Keratinocyte (primary cell): ENCODE results near the gene CNKSR3. TPM values are rescaled to one million over a fixed set of nuclear protein-coding genes. Genes with fewer than 3 reads are reported as not detected.

ENCODE experiments used
- DNase-seq: peaks from one replicate; pipeline ENCODE4 v3.0.0-alpha.2; 2011; ENCODE audit warnings: low read depth, missing footprints, low spot score
- FAIRE-seq: peaks from 2 replicates; lab custom pipeline; 2011; peaks lifted over from hg19 to GRCh38; lab: Jason Lieb, UNC
- H2AFZ ChIP-seq: 2 replicates; pipeline ENCODE4 v1.6.0; 2012; ENCODE audit warnings: low read length, control low read depth, inconsistent platforms; ENCODE audit not compliant: control insufficient read depth
- H3K27ac ChIP-seq: 2 replicates; pipeline ENCODE4 v1.5.1; 2011; ENCODE audit warnings: low read length; ENCODE audit not compliant: control insufficient read depth, insufficient read depth
- H3K27me3 ChIP-seq: 3 replicates; pipeline ENCODE4 v1.6.0; 2011; ENCODE audit warnings: low read length; ENCODE audit not compliant: control insufficient read depth, insufficient read depth; ENCODE audit errors: extremely low read depth
- H3K36me3 ChIP-seq, 2 experiments: 2 replicates in 1 of 2; 3 replicates in 1 of 2; pipeline ENCODE4 v1.5.1; 2011; ENCODE audit warnings: low read length in 2 of 2, mild to moderate bottlenecking in 1 of 2; ENCODE audit not compliant: control insufficient read depth in 2 of 2, insufficient read depth in 2 of 2; ENCODE audit errors: extremely low read depth in 1 of 2
- H3K4me1 ChIP-seq: 3 replicates; pipeline ENCODE4 v1.5.1; 2011; ENCODE audit warnings: low read length; ENCODE audit not compliant: control insufficient read depth, insufficient read depth; ENCODE audit errors: extremely low read depth
- H3K4me2 ChIP-seq: 3 replicates; pipeline ENCODE4 v1.6.0; 2011; ENCODE audit warnings: low read depth, low read length; ENCODE audit not compliant: control insufficient read depth, insufficient read depth; ENCODE audit errors: extremely low read depth
- H3K4me3 ChIP-seq, 3 experiments: fragments of 200-600 bp in 1 of 3; sonication (generic) in 1 of 3; 2 replicates in 2 of 3; 3 replicates in 1 of 3; pipeline ENCODE4 v1.5.1; 2011 to 2016; ENCODE audit warnings: low read length in 3 of 3, mild to moderate bottlenecking in 3 of 3, control low read depth in 2 of 3, inconsistent platforms in 1 of 3, low read depth in 1 of 3, mixed read lengths in 1 of 3, mixed run types in 1 of 3, moderate library complexity in 1 of 3; ENCODE audit not compliant: control insufficient read depth in 2 of 3, insufficient read depth in 2 of 3; ENCODE audit errors: extremely low read depth in 1 of 3
- H3K79me2 ChIP-seq: 2 replicates; pipeline ENCODE4 v1.6.0; 2012; ENCODE audit warnings: low read length; ENCODE audit not compliant: control insufficient read depth, insufficient read depth
- H3K9ac ChIP-seq: 3 replicates; pipeline ENCODE4 v1.6.0; 2011; ENCODE audit warnings: low read length; ENCODE audit not compliant: control insufficient read depth, insufficient read depth; ENCODE audit errors: extremely low read depth
- H3K9me1 ChIP-seq: 3 replicates; pipeline ENCODE4 v1.6.0; 2011; ENCODE audit warnings: low read length; ENCODE audit not compliant: control insufficient read depth, insufficient read depth; ENCODE audit errors: extremely low read depth
- H3K9me3 ChIP-seq: 2 replicates; pipeline ENCODE4 v1.5.1; 2012; ENCODE audit warnings: low read depth, low read length; ENCODE audit not compliant: control insufficient read depth
- H4K20me1 ChIP-seq: 3 replicates; pipeline ENCODE4 v1.6.0; 2011; ENCODE audit warnings: low read length; ENCODE audit not compliant: control insufficient read depth, insufficient read depth; ENCODE audit errors: extremely low read depth
- CTCF ChIP-seq, 3 experiments: IDR thresholded peaks in 1 of 3; conservative IDR thresholded peaks in 1 of 3; optimal IDR thresholded peaks in 1 of 3; 2 replicates in 2 of 3; 3 replicates in 1 of 3; pipeline versions ENCODE3 to v1.5.1; 2011; ENCODE audit warnings: low read length in 3 of 3, mild to moderate bottlenecking in 3 of 3, moderate library complexity in 2 of 3, control low read depth in 1 of 3, inconsistent platforms in 1 of 3; ENCODE audit not compliant: insufficient read depth in 2 of 3; ENCODE audit errors: extremely low read depth in 1 of 3
- EZH2 ChIP-seq: IDR thresholded peaks from one replicate; pipeline ENCODE4 v1.6.1; 2012; ENCODE audit warnings: inconsistent platforms, mild to moderate bottlenecking, low read length, moderate library complexity
- dilution Hi-C: fragments of 300-500 bp; cut with MboI; formaldehyde crosslinking; loops from one replicate; pipeline ENCODE4 v1.7.0; 2020; ENCODE audit warnings: low sequenced_read_pairs; ENCODE audit not compliant: extremely low pct_ligation_motif_present
- polyA plus RNA-seq, 5 experiments: library from polyadenylated mRNA; depleted of rRNA in 3 of 5; stranded (reverse) in 3 of 5; stranded (forward) in 1 of 5; unstranded in 1 of 5; fragments of >200 nt; gene quantifications; 1 replicate in 1 of 5; 2 replicates in 3 of 5; 3 replicates in 1 of 5; pipeline versions ENCODE4 v1.2.1 to v1.2.3, GENCODE V29; 2011 to 2012; ENCODE audit warnings: missing spikeins in 2 of 5, low read depth in 1 of 5, low replicate concordance in 1 of 5

Gene CNKSR3
- polyA plus RNA-seq, 1 donor (not counting 4 experiments of a cell fraction or from before 2014, with no cell fraction given) = 2.0 TPM

GRCh38 chr6:154435400-154435945 is 75.0 kb downstream of the CNKSR3 start:
- FAIRE-seq (no peak), DNase-seq (no peak)
- Histone ChIP-seq H2AFZ (no peak overlapping the region), H4K20me1 (no peaks in the 10 kb centered on the region), H3K27me3 (no peaks in the 10 kb centered on the region), H3K27ac (no peak overlapping the region), H3K9me3 (no peaks in the 10 kb centered on the region), H3K79me2 (no peaks in the 10 kb centered on the region), H3K4me1 (peaks cover 8% of the 10 kb centered on the region), H3K4me3 (no peak overlapping the region), H3K4me2 (no peak overlapping the region), H3K9me1 (no peaks in the 10 kb centered on the region), H3K9ac (no peak overlapping the region), H3K36me3 (no peaks in the 10 kb centered on the region)
- TF ChIP-seq CTCF (optimal IDR thresholded peaks at IDR 0.05 in 1 of 3, IDR thresholded peaks at IDR 0.05 in 1 of 3, conservative IDR thresholded peaks at IDR 0.05 in 1 of 3; ENCODE audit: extremely low read depth in 1 of 3, insufficient read depth in 2 of 3, low read length in 3 of 3) (no peak), EZH2 (no peak)
- dilution Hi-C loops = no loop called here

- dilution Hi-C loops = no loop called here
- no peaks in the 10 kb centered on the region for H3K36me3 ChIP-seq
- H3K79me2 ChIP-seq = no peaks in the 10 kb centered on the region
- no peak overlapping the region for H2AFZ ChIP-seq
- H3K4me1 ChIP-seq = peaks cover 8% of the 10 kb centered on the region
- no peak for TF ChIP-seq EZH2
- no peak for TF ChIP-seq CTCF (optimal IDR thresholded peaks at IDR 0.05 in 1 of 3, IDR thresholded peaks at IDR 0.05 in 1 of 3, conservative IDR thresholded peaks at IDR 0.05 in 1 of 3; ENCODE audit: extremely low read depth in 1 of 3, insufficient read depth in 2 of 3, low read length in 3 of 3)
- H4K20me1 ChIP-seq = no peaks in the 10 kb centered on the region
- H3K4me3 ChIP-seq = no peak overlapping the region
- H3K27ac ChIP-seq = no peak overlapping the region
- H3K9ac ChIP-seq = no peak overlapping the region
- no peak for DNase-seq
- no peaks in the 10 kb centered on the region for H3K9me1 ChIP-seq
- no peaks in the 10 kb centered on the region for H3K27me3 ChIP-seq
- no peak for FAIRE-seq
- H3K9me3 ChIP-seq = no peaks in the 10 kb centered on the region
- no peak overlapping the region for H3K4me2 ChIP-seq
Observed at GRCh38 chr6:154434662-154435061, 75.8 kb downstream of the CNKSR3 start.
